Stimulated activated CD8-positive, alpha-beta memory T cell treated with anti-CD3 and anti-CD28 coated beads, Interleukin-2, amount 100 ng/mL, for 1 hour (primary cell): Measurements from ENCODE around the gene CCNA1.

Experiments used
- DNase-seq, 2 donors: peaks; one replicate each; pipeline ENCODE4 v3.0.0-alpha.2; 2020; ENCODE audit warnings: low read depth in 2 of 2

Gene CCNA1

GRCh38 chr13:36453516-36453915, 21.2 kb downstream of the CCNA1 start:
- DNase-seq = no peak

GRCh38 chr13:36454121-36454520, 21.8 kb downstream of the CCNA1 start:
- DNase-seq = no peak

- no peak for DNase-seq
Measured at GRCh38 chr13:36454987-36455386, 22.7 kb downstream of the CCNA1 start.

GRCh38 chr13:36456577-36456976, 24.3 kb downstream of the CCNA1 start:
- DNase-seq = no peak

GRCh38 chr13:36461506-36461905, 29.2 kb downstream of the CCNA1 start:
- no peak for DNase-seq

GRCh38 chr13:36475468-36475867, 43.2 kb downstream of the CCNA1 start:
- no peak for DNase-seq

- no peak for DNase-seq
Measured at GRCh38 chr13:36476661-36477060, 44.4 kb downstream of the CCNA1 start.

- no peak for DNase-seq
Measured at GRCh38 chr13:36480726-36481427, 48.6 kb downstream of the CCNA1 start.

- no peak for DNase-seq
Measured at GRCh38 chr13:36490055-36490454, 57.8 kb downstream of the CCNA1 start.
